NCI-H2171 (cell line): ENCODE measurements around the gene HPCAL1.

Experiments
- DNase-seq: peaks from one replicate; lab custom pipeline; 2025; lab: John Stamatoyannopoulos, UW

Gene HPCAL1

DNA sequence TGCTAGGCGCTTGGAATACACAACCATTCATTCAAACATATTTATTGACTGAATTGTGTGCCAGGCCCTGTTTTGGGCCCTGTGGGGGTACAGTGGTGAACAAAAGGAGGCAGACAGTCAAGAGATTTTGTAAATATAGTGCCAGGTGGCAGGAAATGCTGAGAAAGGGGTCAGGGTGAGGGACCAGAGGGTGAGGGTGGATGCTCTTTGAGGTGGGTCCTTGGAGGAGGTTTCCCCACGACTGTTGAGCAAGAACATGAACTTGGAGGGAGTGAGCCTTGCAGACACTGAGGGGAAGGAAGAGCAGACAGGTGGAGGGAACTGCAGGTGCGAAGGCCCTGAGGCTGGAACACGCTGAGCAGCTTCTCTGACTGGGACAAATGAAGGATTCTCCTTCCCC lies 104.7 kb downstream of the HPCAL1 start:
- DNase-seq = no peak

- no peak for DNase-seq
These were observed 105.3 kb downstream of the HPCAL1 start for GRCh38 chr2:10407841-10408648.

- peak; percentile 90 for DNase-seq
These were observed 106.2 kb downstream of the HPCAL1 start for GRCh38 chr2:10408649-10409579.

DNA sequence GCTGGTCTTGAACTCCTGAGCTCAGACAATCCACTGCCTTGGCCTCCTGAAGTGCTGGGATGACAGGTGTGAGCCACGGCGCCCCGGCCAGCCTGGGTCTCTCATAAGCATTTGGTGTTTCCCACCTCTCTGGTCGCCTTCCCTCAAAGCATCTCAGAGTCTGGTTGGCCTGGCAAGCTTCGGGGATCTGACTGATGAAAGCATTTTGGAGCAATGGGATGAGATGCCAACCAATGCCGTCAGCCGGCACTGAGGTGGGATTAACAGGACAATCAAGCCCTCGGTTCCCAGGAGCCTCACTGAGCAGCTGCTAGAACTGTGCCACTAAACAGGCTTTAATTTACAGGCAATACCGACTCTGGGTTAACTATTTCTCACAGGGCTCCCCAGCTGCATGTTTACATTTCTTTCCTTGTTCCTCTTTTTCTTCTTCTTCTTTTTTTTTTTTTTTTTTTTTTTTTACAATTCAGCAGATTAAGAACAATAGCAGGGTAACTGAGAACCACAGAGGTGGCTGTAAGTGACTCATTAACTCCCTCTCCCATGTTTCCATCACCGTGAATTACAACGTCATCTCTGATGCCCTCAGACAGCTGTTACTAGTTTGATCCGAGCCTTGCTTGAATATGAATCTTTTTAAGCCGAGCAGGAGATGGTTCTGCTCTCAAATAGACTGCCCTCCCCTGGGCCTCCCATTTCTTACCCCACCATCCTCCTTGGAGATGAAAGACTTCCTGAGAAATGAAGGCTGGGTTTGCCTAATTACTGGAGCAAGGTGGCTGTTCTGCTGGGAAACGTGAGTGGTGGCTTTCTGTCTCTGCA lies 107.5 kb downstream of the HPCAL1 start:
- peak; percentile 40 for DNase-seq

- no peak for DNase-seq
These were observed 108.2 kb downstream of the HPCAL1 start for GRCh38 chr2:10410823-10411437.

GRCh38 chr2:10411557-10411956 lies 108.9 kb downstream of the HPCAL1 start:
- no peak for DNase-seq

DNA sequence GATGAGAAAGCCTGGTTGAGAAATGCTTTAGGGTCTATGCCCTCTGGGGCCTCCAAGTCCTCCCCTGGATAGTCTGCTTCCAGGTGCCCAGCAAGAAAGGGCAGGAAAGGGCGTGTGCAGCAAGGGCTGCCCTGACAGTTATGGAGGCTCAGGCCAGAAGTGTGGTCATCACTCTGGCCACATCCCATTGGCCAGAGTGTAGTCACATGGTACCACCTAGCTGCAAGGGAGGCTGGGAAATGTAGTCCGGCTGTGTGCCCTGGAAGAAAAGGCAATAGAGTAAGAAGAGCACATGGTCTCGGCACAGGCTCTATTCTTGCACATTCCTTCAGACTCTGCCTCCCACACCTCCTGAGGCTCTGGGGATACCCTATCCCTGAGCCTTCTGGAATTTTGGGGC lies 109.7 kb downstream of the HPCAL1 start:
- no peak for DNase-seq

GRCh38 chr2:10413503-10413902 lies 110.8 kb downstream of the HPCAL1 start:
- DNase-seq = no peak

DNA sequence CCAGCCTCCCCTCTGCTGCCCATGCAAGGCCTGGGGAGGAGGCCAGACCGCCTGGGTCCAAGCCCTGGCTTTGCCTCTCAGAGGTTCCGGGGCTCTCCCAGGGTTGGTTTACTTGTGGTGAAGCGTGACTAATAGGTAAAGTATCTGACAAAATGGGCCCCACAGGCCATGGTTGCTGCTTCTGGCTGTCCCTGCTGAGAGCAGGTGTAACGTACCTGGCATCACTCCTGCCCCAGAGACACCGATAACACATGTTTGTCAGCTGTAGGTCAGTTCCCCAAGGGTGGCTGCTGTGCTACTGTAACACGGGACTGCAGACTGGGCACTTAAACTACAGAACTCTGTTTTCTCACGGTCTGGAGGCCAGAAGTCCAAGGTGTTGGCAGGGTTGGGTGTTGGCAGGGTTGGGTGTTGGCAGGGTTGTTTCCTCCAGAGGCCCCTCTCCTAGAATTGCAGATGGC lies 111.3 kb downstream of the HPCAL1 start:
- no peak for DNase-seq

- peak; percentile 56 for DNase-seq
These were observed 111.9 kb downstream of the HPCAL1 start for GRCh38 chr2:10414591-10414990.

GRCh38 chr2:10415048-10415447 lies 112.3 kb downstream of the HPCAL1 start:
- no peak for DNase-seq

- DNase-seq = no peak
These were observed 112.9 kb downstream of the HPCAL1 start for GRCh38 chr2:10415640-10416039.

GRCh38 chr2:10417551-10418335 lies 115.0 kb downstream of the HPCAL1 start:
- DNase-seq = no peak

DNA sequence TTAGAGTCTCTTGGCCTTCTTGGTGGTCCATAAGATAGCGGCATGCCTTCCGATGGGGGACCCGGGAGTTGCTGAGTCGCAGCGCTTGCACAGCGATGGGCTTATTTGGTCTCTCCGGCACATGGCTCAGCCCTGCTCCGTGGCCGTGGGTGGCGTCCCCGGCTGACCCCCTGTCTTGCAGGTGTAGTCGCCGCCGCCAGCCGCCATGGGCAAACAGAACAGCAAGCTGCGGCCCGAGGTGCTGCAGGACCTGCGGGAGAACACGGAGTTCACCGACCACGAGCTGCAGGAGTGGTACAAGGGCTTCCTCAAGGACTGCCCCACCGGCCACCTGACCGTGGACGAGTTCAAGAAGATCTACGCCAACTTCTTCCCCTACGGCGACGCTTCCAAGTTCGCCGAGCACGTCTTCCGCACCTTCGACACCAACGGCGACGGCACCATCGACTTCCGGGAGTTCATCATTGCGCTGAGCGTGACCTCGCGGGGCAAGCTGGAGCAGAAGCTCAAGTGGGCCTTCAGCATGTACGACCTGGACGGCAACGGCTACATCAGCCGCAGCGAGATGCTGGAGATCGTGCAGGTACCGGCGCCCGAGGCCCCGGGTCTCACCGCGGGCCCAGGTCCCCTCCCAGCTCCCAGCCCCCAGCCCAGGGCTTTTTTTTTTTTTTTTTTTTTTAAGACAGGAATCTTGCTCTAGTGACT lies 117.0 kb downstream of the HPCAL1 start:
- DNase-seq = no peak

- DNase-seq = no peak
These were observed 119.5 kb downstream of the HPCAL1 start for GRCh38 chr2:10422251-10422650.

DNA sequence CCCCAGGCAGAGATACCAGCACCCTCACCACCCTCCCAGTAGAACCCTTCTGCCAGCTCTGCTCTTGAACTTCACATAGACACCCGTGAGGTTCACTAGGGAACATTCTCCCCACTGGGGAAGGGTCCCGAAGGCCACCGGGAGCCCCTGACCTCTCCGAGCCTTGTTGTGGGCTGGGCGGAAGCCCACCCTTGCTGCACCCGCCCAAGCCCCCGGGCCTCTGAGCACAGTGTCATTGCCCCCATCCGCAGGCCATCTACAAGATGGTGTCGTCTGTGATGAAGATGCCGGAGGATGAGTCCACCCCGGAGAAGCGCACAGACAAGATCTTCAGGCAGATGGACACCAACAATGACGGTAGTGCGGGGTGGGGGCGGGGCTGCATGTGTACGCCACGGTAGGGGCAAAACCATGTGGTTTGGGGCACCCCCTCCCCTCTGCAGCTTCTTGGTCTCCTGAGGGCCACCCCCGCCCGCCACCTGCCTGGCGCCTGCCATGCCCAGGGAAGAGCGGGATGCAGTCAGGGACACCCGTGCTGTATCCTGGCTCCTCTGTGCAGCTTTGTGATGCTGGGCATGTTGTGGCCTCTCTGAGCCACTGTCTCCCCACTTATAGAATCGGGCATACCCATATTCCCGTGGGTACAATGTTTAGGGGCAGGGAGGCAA lies 120.2 kb downstream of the HPCAL1 start:
- no peak for DNase-seq

- DNase-seq = no peak
These were observed 120.7 kb downstream of the HPCAL1 start for GRCh38 chr2:10423400-10423774.

- DNase-seq = no peak
These were observed 121.3 kb downstream of the HPCAL1 start for GRCh38 chr2:10424051-10424450.

GRCh38 chr2:10424916-10425505 lies 122.3 kb downstream of the HPCAL1 start:
- no peak for DNase-seq
